Smooth muscle cell (in vitro differentiated cells): ENCODE measurements around the gene ABCB10. TPM values are rescaled to one million over a fixed set of nuclear protein-coding genes. Genes with fewer than 3 reads are reported as not detected.
A peak's percentile ranks its signal among the peaks of the same experiment; 100 is the strongest.

Source experiments
- DNase-seq: peaks from one replicate; lab custom pipeline; 2025; ENCODE audit not compliant: unreplicated experiment; lab: John Stamatoyannopoulos, UW
- H2AFZ ChIP-seq: fragments of 200-600 bp; sonication (generic); 2 replicates; pipeline ENCODE4 v1.6.0; 2016; ENCODE audit warnings: antibody characterized with exemption, low read depth, mild to moderate bottlenecking
- H3F3A ChIP-seq: fragments of 200-600 bp; sonication (generic); 2 replicates; pipeline ENCODE4 v1.6.0; 2017; ENCODE audit warnings: antibody characterized with exemption, low read depth
- H3K27ac ChIP-seq: fragments of 200-600 bp; sonication (generic); 2 replicates; pipeline ENCODE4 v1.5.1; 2016; ENCODE audit warnings: low read depth, mild to moderate bottlenecking
- H3K27me3 ChIP-seq: fragments of 200-600 bp; sonication (generic); 2 replicates; pipeline ENCODE4 v1.6.1; 2016; ENCODE audit warnings: low read depth, mild to moderate bottlenecking
- H3K36me3 ChIP-seq: fragments of 200-600 bp; sonication (generic); 2 replicates; pipeline ENCODE4 v1.5.1; 2016; ENCODE audit warnings: low read depth
- H3K4me1 ChIP-seq: fragments of 200-600 bp; sonication (generic); 2 replicates; pipeline ENCODE4 v1.5.1; 2016; ENCODE audit warnings: low read depth
- H3K4me2 ChIP-seq: fragments of 200-600 bp; sonication (generic); 2 replicates; pipeline ENCODE4 v1.6.0; 2016; ENCODE audit warnings: mild to moderate bottlenecking
- H3K4me3 ChIP-seq: fragments of 200-600 bp; sonication (generic); 2 replicates; pipeline ENCODE4 v1.5.1; 2016; ENCODE audit warnings: mild to moderate bottlenecking
- H3K79me2 ChIP-seq: fragments of 200-600 bp; sonication (generic); 2 replicates; pipeline ENCODE4 v1.6.0; 2016; ENCODE audit warnings: low read depth, mild to moderate bottlenecking
- H3K9ac ChIP-seq: fragments of 200-600 bp; sonication (generic); 2 replicates; pipeline ENCODE4 v1.6.0; 2016; ENCODE audit warnings: low read depth
- H3K9me3 ChIP-seq: fragments of 200-600 bp; sonication (generic); replicated peaks from 2 replicates; pipeline ENCODE4 v1.5.1; 2016; ENCODE audit warnings: low read depth
- H4K20me1 ChIP-seq: fragments of 200-600 bp; sonication (generic); 2 replicates; pipeline ENCODE4 v1.6.0; 2016; ENCODE audit warnings: low read depth
- CTCF ChIP-seq: fragments of 200-600 bp; sonication (generic); IDR thresholded peaks from 2 replicates; pipeline ENCODE4 v1.5.1; 2017; ENCODE audit warnings: borderline replicate concordance, mild to moderate bottlenecking, antibody characterized with exemption; ENCODE audit not compliant: insufficient read depth, poor library complexity, severe bottlenecking
- WGBS: methylation state at CpG from one replicate; pipeline ENCODE4 v1.1.7; 2016; ENCODE audit warnings: low lambda C conversion rate; 5-methylcytosine and 5-hydroxymethylcytosine counted together
- polyA plus RNA-seq: library from polyadenylated mRNA; unstranded; fragments of >200 nt; fragmentation: Nextera tagmentation; extraction: Ambion mirVana; gene quantifications from 2 replicates; pipeline ENCODE4 v1.2.1, GENCODE V29; 2016
- total RNA-seq: library from RNA; depleted of rRNA; stranded (reverse); fragments of >200 nt; gene quantifications from 2 replicates; pipeline ENCODE4 v1.2.3, GENCODE V29; 2014

ABCB10 gene
- total RNA-seq (14.2 and 18.4 TPM in 2 replicates), polyA plus RNA-seq (7.1 and 10.3 TPM in 2 replicates)

- H2AFZ ChIP-seq, result peak within 1 kb of the TSS; percentile 97
- no peaks in the 10 kb centered on the region for H3K36me3 ChIP-seq
- H3K79me2 ChIP-seq, result peaks cover 42% of the 10 kb centered on the region
- H3F3A ChIP-seq, result peaks cover 4% of the 10 kb centered on the region
- peaks cover 27% of the 10 kb centered on the region for H4K20me1 ChIP-seq
- DNase-seq, result peak; percentile 94
- peak within 1 kb of the TSS; percentile 91 for H3K4me3 ChIP-seq
- peak; percentile 87 for TF ChIP-seq CTCF
- peak within 1 kb of the TSS; percentile 84 for H3K4me2 ChIP-seq
- no peaks in the 10 kb centered on the region for H3K27me3 ChIP-seq
- H3K4me1 ChIP-seq, result peaks cover 29% of the 10 kb centered on the region
- H3K9ac ChIP-seq, result no peak within 1 kb of the TSS
- H3K9me3 ChIP-seq, result no peaks in the 10 kb centered on the region
- peak within 1 kb of the TSS; percentile 60 for H3K27ac ChIP-seq
- under 1% methylated on average over 36 of the region's 109 CpGs for WGBS
These were observed at the start of gene ABCB10 for GRCh38 chr1:229558460-229559335. Gene ABCB10 (minus strand): TSS chr1:229558707. CDS start chr1:229558652, 55 bp downstream.

DNA sequence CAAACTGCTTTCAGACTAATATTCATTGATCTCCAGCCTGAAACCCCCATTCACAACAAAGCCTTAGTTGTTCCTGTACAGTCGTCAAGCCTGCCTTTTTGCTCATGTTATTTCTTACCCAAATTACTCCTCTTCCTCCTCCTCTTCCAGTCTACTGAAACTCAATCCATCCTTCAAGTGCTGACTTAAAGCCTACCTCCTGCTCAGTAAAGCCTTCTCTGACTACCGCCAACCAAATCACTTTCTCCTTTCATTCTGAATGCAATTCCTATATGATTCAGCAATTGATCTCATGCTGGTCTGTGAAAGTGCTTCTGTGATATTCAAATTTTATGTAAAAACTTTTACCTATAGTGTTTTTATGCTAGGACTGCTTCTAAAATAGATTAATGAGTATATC, 48.9 kb upstream of the ABCB10 start:
- H3K79me2 ChIP-seq, result no peaks in the 10 kb centered on the region
- DNase-seq, result no peak
- H3K4me1 ChIP-seq, result no peaks in the 10 kb centered on the region
- H3K4me2 ChIP-seq, result no peak overlapping the region
- H3K27ac ChIP-seq, result no peak overlapping the region
- peaks cover 5% of the 10 kb centered on the region for H4K20me1 ChIP-seq
- no peak for TF ChIP-seq CTCF
- H3K27me3 ChIP-seq, result no peaks in the 10 kb centered on the region
- H3K4me3 ChIP-seq, result no peak overlapping the region
- 97% methylated on average over 2 of the region's 2 CpGs for WGBS
- H3K9ac ChIP-seq, result no peak overlapping the region
- no peak overlapping the region for H2AFZ ChIP-seq
- H3K36me3 ChIP-seq, result peaks cover 32% of the 10 kb centered on the region
- no peaks in the 10 kb centered on the region for H3F3A ChIP-seq
- no peaks in the 10 kb centered on the region for H3K9me3 ChIP-seq

DNA sequence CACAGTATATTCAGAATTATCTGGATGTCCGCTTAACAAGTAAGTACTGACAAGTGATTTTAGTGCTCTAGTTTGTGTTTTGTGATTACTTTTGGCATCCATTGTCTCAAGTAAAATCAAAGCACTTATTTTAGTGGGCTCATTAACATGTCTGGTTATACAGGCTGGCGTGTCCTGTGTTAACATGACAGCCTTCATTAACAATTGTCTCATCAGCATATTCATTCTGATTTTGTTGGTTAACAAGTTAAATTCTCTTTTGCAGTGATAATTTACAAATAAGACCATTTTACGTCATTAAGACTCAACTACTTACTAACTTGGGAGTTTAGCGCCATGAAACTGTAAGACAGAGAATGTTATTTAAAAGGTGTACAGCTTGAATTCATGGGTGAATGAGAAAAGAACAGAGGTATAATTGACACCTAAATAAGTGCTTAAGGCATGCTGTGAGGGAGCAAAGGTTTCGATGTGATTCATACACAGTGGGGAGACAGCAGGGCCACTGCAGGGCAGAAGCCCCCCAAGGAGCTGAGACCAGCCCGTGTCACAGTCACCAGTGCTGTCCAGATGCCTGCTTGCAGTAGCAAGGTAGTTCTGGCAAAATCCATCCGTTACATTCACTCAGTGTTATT, 45.0 kb upstream of the ABCB10 start:
- no peaks in the 10 kb centered on the region for H3K9me3 ChIP-seq
- H3K9ac ChIP-seq, result no peak overlapping the region
- peaks cover 5% of the 10 kb centered on the region for H3K79me2 ChIP-seq
- no peaks in the 10 kb centered on the region for H3K4me1 ChIP-seq
- H3K36me3 ChIP-seq, result peaks cover 14% of the 10 kb centered on the region
- H3K27me3 ChIP-seq, result no peaks in the 10 kb centered on the region
- H3K4me3 ChIP-seq, result no peak overlapping the region
- no peak overlapping the region for H3K27ac ChIP-seq
- H4K20me1 ChIP-seq, result peaks cover 16% of the 10 kb centered on the region
- no peak for DNase-seq
- H3F3A ChIP-seq, result no peaks in the 10 kb centered on the region
- no peak for TF ChIP-seq CTCF
- no peak overlapping the region for H2AFZ ChIP-seq
- no peak overlapping the region for H3K4me2 ChIP-seq
- 91% methylated on average over 7 of the region's 7 CpGs for WGBS
